ENCODE data around the gene SEMA6C. TPM values are rescaled to one million over a fixed set of nuclear protein-coding genes. Genes with fewer than 3 reads are reported as not detected.

Gene SEMA6C
- total and polyA plus RNA-seq, 2 of the 13 experiments (the other 11 are each of a cell fraction or from before 2014, with no cell fraction given) = 1.4 to 2.9 TPM

DNA sequence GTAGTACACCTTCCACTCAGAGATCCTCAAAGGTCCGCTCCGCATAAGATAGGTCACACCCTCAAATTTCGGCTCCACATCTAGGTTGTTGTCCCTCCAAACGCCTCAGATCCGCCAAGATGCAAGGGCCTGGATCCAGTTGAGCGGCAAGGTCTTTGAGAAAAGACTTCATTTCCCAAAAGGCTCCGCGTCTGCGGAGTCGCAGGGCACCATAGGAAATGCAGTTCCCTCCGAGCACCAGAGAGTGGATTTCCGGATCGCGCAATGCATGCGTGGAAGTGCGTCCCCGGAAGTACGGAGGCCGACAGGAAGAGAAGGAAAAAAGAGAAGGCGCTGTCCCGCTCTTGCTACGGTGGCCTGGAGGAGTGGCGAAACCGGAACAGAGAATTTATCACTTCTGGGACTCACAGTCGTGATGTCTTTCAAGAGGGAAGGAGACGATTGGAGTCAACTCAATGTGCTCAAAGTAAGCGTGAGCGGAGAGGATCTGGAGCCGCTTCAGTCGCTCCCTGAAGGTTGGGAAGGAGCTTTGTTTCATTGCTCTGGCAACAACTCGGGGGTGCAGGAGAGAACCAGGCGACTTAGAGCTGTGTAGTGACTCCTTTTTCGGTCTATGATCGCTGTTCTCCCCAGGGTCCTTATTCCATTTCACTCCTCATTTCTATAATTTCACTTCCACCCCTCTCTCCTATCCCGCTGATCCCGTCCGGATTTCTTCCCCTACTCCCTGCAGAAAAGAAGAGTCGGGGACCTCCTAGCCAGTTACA, 19.5 kb upstream of the SEMA6C start, which contains the start of the genes LYSMD1 and SCNM1 (continued):
- TF ChIP-seq, protein P1, sequence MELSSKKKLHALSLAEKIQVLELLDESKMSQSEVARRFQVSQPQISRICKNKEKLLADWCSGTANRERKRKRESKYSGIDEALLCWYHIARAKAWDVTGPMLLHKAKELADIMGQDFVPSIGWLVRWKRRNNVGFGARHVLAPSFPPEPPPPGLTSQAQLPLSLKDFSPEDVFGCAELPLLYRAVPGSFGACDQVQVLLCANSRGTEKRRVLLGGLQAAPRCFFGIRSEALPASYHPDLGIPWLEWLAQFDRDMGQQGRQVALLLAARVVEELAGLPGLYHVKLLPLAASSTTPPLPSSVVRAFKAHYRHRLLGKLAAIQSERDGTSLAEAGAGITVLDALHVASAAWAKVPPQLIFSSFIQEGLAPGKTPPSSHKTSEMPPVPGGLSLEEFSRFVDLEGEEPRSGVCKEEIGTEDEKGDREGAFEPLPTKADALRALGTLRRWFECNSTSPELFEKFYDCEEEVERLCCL (CRISPR knock-in tag; IDR thresholded peaks at IDR 0.05; ENCODE audit: borderline replicate concordance) = no peak
- no peak for TF ChIP-seq ZNF234 (CRISPR knock-in tag; conservative IDR thresholded peaks at IDR 0.05)
- TF ChIP-seq ZBTB7B (CRISPR knock-in tag; IDR thresholded peaks at IDR 0.05) = peak; percentile 37; the same call in 1 of the 2 replicates
- no peak for TF ChIP-seq ZNF510 (CRISPR knock-in tag; IDR thresholded peaks at IDR 0.05; ENCODE audit: low read depth)
- TF ChIP-seq, protein P2, sequence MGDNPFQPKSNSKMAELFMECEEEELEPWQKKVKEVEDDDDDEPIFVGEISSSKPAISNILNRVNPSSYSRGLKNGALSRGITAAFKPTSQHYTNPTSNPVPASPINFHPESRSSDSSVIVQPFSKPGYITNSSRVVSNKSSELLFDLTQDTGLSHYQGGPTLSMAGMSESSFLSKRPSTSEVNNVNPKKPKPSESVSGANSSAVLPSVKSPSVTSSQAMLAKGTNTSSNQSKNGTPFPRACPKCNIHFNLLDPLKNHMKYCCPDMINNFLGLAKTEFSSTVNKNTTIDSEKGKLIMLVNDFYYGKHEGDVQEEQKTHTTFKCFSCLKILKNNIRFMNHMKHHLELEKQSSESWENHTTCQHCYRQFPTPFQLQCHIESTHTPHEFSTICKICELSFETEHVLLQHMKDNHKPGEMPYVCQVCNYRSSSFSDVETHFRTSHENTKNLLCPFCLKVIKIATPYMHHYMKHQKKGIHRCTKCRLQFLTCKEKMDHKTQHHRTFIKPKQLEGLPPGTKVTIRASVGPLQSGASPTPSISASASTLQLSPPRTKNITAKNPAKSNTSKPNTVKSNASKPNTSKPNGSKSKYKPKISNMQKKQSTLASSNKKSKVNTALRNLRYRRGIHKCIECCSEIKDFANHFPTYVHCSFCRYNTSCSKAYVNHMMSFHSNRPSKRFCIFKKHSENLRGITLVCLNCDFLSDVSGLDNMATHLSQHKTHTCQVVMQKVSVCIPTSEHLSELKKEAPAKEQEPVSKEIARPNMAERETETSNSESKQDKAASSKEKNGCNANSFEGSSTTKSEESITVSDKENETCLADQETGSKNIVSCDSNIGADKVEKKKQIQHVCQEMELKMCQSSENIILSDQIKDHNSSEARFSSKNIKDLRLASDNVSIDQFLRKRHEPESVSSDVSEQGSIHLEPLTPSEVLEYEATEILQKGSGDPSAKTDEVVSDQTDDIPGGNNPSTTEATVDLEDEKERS (CRISPR knock-in tag; IDR thresholded peaks at IDR 0.05) = no peak
- 0 out of 2 replicates have a peak, but pooled peaks have one; percentile 51 for TF ChIP-seq GZF1 (CRISPR knock-in tag; IDR thresholded peaks at IDR 0.05)
- TF ChIP-seq NFE2L2 (IDR thresholded peaks at IDR 0.05; ENCODE audit: low read length) = no peak
- TF ChIP-seq ZNF746 (CRISPR knock-in tag; IDR thresholded peaks at IDR 0.05) = no peak
- no peak; the same call in 1 of the 2 replicates for TF ChIP-seq ZNF761 (CRISPR knock-in tag; conservative IDR thresholded peaks at IDR 0.05)
- no peak for TF ChIP-seq SRSF4 (IDR thresholded peaks at IDR 0.05; ENCODE audit: low read depth, low read length, poor library complexity, severe bottlenecking)
- peak; percentile 70; the same call in 1 of the 2 replicates for TF ChIP-seq ZFP90 (CRISPR knock-in tag; IDR thresholded peaks at IDR 0.05; ENCODE audit: borderline replicate concordance)
- no peak; the same call in 1 of the 2 replicates for TF ChIP-seq ARNTL (CRISPR knock-in tag; IDR thresholded peaks at IDR 0.05)
- TF ChIP-seq ZMYM2 (CRISPR knock-in tag; IDR thresholded peaks at IDR 0.05) = no peak
- TF ChIP-seq ZNF136 (CRISPR knock-in tag; IDR thresholded peaks at IDR 0.05; ENCODE audit: low read depth) = 0 out of 2 replicates have a peak, but pooled peaks have one; percentile 47
- TF ChIP-seq, protein P3, sequence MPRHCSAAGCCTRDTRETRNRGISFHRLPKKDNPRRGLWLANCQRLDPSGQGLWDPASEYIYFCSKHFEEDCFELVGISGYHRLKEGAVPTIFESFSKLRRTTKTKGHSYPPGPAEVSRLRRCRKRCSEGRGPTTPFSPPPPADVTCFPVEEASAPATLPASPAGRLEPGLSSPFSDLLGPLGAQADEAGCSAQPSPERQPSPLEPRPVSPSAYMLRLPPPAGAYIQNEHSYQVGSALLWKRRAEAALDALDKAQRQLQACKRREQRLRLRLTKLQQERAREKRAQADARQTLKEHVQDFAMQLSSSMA (CRISPR knock-in tag; IDR thresholded peaks at IDR 0.05) = peak; percentile 99
- TF ChIP-seq ZNF34 (CRISPR knock-in tag; IDR thresholded peaks at IDR 0.05; ENCODE audit: borderline replicate concordance) = no peak
- no peak for TF ChIP-seq FOXP1 (IDR thresholded peaks at IDR 0.05)
- no peak for TF ChIP-seq FOXP1 (CRISPR knock-in tag; IDR thresholded peaks at IDR 0.05)
- peak; percentile 57; the same call in 1 of the 2 replicates for TF ChIP-seq TGIF2 (CRISPR knock-in tag; IDR thresholded peaks at IDR 0.05)
- TF ChIP-seq ZSCAN21 (CRISPR knock-in tag; IDR thresholded peaks at IDR 0.05; ENCODE audit: borderline replicate concordance) = no peak
- TF ChIP-seq IRX3 (CRISPR knock-in tag; IDR thresholded peaks at IDR 0.05; ENCODE audit: borderline replicate concordance, low read depth) = no peak
- no peak for TF ChIP-seq ZNF20 (CRISPR knock-in tag; IDR thresholded peaks at IDR 0.05)
- no peak for TF ChIP-seq SETDB1 (CRISPR knock-in tag; IDR thresholded peaks at IDR 0.05; ENCODE audit: borderline replicate concordance)
- TF ChIP-seq HNRNPLL (IDR thresholded peaks at IDR 0.05; ENCODE audit: low read depth, low read length, poor library complexity, severe bottlenecking) = peak; percentile 35
- 0 out of 2 replicates have a peak, but pooled peaks have one; percentile 2 for TF ChIP-seq ZFP41 (CRISPR knock-in tag; IDR thresholded peaks at IDR 0.05; ENCODE audit: borderline replicate concordance)
- no peak for TF ChIP-seq NR2F2 (IDR thresholded peaks at IDR 0.05; ENCODE audit: borderline replicate concordance, low read depth)
